IMR-90 (cell line): ENCODE data around the gene TANGO6.

ENCODE experiments used
- BHLHE40 ChIP-seq: fragments of 150-350 bp; IDR thresholded peaks from 2 replicates; pipeline ENCODE4 v1.6.1; 2016; ENCODE audit warnings: mild to moderate bottlenecking, low read depth, low read length
- CEBPB ChIP-seq: IDR thresholded peaks from 2 replicates; pipeline ENCODE4 v1.6.1; 2012; ENCODE audit warnings: low read depth, low read length, improper control_type of control experiment
- CTCF ChIP-seq: conservative IDR thresholded peaks from 2 replicates; pipeline ENCODE4 v1.5.1; 2012; ENCODE audit warnings: mild to moderate bottlenecking, low read depth, low read length, improper control_type of control experiment
- ELK1 ChIP-seq: fragments of 150-350 bp; IDR thresholded peaks from 2 replicates; pipeline ENCODE4 v1.6.1; 2016; ENCODE audit warnings: low read depth, mild to moderate bottlenecking, low read length, moderate library complexity, borderline replicate concordance
- MXI1 ChIP-seq: IDR thresholded peaks from 2 replicates; pipeline ENCODE4 v1.6.1; 2012; ENCODE audit warnings: low read depth, mild to moderate bottlenecking, low read length, moderate library complexity, borderline replicate concordance
- NFE2L2 ChIP-seq: fragments of 150-350 bp; IDR thresholded peaks from 2 replicates; pipeline ENCODE4 v1.6.1; 2016; ENCODE audit warnings: low read depth, mild to moderate bottlenecking, low read length
- POLR2A ChIP-seq: IDR thresholded peaks from 2 replicates; pipeline ENCODE4 v1.6.1; 2012; ENCODE audit warnings: mild to moderate bottlenecking, low read depth, low read length
- RCOR1 ChIP-seq: IDR thresholded peaks from 2 replicates; pipeline ENCODE4 v1.6.1; 2012; ENCODE audit warnings: mild to moderate bottlenecking, low read length, improper control_type of control experiment; ENCODE audit not compliant: insufficient replicate concordance
- SMC3 ChIP-seq: fragments of 150-350 bp; IDR thresholded peaks from 2 replicates; pipeline ENCODE4 v1.6.1; 2016; ENCODE audit warnings: low read depth, mild to moderate bottlenecking, antibody characterized with exemption, low read length, moderate library complexity

GRCh38 chr16:69109486-69110270 lies 266.3 kb downstream of the TANGO6 start:
- TF ChIP-seq CTCF: no peak
- no peak for TF ChIP-seq NFE2L2
- no peak for TF ChIP-seq BHLHE40
- no peak for TF ChIP-seq POLR2A
- no peak for TF ChIP-seq CEBPB
- no peak for TF ChIP-seq SMC3
- TF ChIP-seq RCOR1: no peak
- TF ChIP-seq MXI1: no peak
- TF ChIP-seq ELK1: no peak
